Lower leg skin (tissue), 3 donors: Measurements from ENCODE around the gene WDR20.

Experiments used
- POLR2A ChIP-seq, 2 donors: fragments of 450-650 bp; IDR thresholded peaks; one replicate each; pipeline ENCODE4 v1.6.1; 2016 to 2017; ENCODE audit warnings: antibody characterized with exemption in 2 of 2, mild to moderate bottlenecking in 1 of 2, moderate library complexity in 1 of 2
- TF ChIP-seq, protein P1 (sequence below), 3 donors: fragments of 450-650 bp; IDR thresholded peaks; one replicate each; pipeline ENCODE4 v1.5.1; 2016; ENCODE audit warnings: antibody characterized with exemption in 3 of 3, mild to moderate bottlenecking in 3 of 3, moderate library complexity in 2 of 3

DNA sequence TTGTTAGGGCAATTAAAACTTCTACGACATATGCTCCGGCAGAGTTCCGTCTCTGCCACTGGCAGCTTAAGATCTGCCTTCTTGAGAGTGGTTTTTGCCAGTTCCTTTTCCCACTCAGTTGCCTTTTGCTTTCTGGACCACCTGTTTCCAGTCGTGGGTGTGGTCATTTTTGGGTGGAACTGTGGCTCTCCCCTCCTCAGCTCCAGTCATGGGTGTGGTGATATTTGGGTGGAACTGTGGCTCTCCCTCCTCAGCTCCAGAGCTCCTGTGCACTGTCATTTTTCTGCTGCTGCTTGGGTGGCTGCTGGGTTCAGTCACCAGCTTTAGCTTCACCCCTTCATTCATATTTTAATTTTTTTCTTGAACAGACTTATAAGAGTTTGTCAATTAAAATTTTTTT lies 25.3 kb downstream of the WDR20 start:
- TF ChIP-seq, protein P1, sequence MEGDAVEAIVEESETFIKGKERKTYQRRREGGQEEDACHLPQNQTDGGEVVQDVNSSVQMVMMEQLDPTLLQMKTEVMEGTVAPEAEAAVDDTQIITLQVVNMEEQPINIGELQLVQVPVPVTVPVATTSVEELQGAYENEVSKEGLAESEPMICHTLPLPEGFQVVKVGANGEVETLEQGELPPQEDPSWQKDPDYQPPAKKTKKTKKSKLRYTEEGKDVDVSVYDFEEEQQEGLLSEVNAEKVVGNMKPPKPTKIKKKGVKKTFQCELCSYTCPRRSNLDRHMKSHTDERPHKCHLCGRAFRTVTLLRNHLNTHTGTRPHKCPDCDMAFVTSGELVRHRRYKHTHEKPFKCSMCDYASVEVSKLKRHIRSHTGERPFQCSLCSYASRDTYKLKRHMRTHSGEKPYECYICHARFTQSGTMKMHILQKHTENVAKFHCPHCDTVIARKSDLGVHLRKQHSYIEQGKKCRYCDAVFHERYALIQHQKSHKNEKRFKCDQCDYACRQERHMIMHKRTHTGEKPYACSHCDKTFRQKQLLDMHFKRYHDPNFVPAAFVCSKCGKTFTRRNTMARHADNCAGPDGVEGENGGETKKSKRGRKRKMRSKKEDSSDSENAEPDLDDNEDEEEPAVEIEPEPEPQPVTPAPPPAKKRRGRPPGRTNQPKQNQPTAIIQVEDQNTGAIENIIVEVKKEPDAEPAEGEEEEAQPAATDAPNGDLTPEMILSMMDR (IDR thresholded peaks at IDR 0.05), result no peak
- TF ChIP-seq POLR2A (IDR thresholded peaks at IDR 0.05), result no peak
